Transverse colon (tissue), 3 donors: ENCODE data around the gene IPO11.

ENCODE experiments used
- CTCF ChIP-seq, 5 experiments: fragments of 200-600 bp in 3 of 5; fragments of 450-650 bp in 2 of 5; sonication (generic) in 3 of 5; IDR thresholded peaks; 1 replicate in 2 of 5; 2 replicates in 3 of 5; pipeline ENCODE4 v1.5.1; 2016 to 2017; ENCODE audit warnings: antibody characterized with exemption in 5 of 5, inconsistent platforms in 3 of 5, mild to moderate bottlenecking in 2 of 5, moderate library complexity in 1 of 5
- EP300 ChIP-seq: sonication (generic); formaldehyde crosslinking; IDR thresholded peaks from one replicate; pipeline ENCODE4 v1.6.1; 2017; ENCODE audit warnings: antibody characterized with exemption, low read depth

GRCh38 chr5:62488531-62488930, 76.0 kb downstream of the IPO11 start:
- TF ChIP-seq CTCF (IDR thresholded peaks at IDR 0.05) (no peak), EP300 (no peak)
